GM18951 (cell line): Measurements from ENCODE around the gene RND2.

Experiments used
- POLR2A ChIP-seq: IDR thresholded peaks from 4 replicates; pipeline ENCODE4 v1.6.1; 2011; ENCODE audit warnings: mild to moderate bottlenecking; ENCODE audit not compliant: insufficient read length, insufficient read depth; ENCODE audit errors: extremely low read depth
- in situ Hi-C: fragments of 300-500 bp; cut with MboI; formaldehyde crosslinking; loops from one replicate; pipeline ENCODE4 v1.12.0; 2022; ENCODE audit warnings: low sequenced_read_pairs, mixed read lengths, inconsistent platforms; ENCODE audit not compliant: unreplicated experiment

Gene RND2

DNA sequence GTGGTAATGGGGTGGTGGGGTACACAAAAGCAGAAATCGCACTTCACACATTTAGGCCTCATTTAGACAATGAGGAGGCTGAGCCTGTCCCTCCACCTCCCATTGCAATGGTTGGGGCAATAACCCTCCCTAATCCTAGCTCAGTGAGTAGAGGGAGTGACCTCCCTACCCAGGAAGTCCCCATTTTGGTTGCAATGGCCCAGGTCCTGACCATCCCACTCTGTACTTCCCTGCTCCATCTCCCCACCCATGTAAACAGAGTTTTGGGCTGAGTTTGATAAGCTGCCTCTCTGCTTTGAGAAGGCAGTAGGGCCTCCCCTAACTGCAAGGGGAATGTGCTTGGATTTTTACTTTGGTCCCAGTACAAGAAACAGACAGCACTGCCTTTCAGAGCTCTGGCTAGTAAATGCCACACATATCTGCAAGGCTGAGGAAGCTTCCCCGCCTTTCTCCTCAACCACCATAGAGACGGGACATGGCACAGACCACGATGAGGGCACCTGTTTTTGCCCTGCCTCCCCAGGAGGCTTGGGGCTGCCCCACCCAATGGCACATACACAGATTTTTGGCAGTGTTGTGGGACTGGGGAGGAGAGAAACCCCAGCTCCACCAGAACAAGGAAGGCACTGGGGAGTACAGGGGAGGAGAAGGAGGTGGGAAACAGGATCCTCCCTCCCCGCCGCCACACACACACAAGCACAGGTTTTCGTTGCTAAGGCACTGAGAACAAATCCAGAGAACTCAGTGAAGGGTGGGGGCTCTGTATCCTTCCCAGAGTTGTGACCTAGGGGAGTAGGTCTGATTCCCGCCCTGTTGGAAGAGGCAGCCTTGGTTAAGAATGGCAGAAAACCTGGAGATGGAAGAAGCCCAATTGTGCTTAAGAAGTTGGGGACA, 10.1 kb upstream of the RND2 start:
- TF ChIP-seq POLR2A, result no peak
- in situ Hi-C loops, result no loop called here

- in situ Hi-C loops, result no loop called here
- TF ChIP-seq POLR2A, result no peak
Measured at GRCh38 chr17:43015579-43015978, 9.5 kb upstream of the RND2 start.

DNA sequence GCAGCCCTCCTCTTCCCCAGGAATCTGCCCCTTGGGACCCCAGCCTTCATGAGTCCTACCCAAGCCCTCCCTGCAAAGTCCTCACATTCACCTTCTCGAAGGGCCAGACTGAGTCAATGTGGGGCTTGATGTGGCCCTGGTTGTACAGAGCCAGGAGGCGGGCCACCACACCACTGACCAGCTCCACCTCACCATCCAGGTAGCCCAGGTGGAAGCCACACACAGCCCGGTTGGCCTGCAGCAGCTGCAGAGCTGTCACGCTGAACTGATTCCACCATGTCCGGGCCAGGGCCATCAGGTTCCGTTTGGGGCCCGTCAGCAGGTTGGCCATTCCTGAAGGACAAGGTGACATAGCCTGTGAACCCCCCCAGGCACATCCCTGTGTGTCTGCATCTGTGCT, 8.8 kb upstream of the RND2 start:
- TF ChIP-seq POLR2A, result no peak
- in situ Hi-C loops, result no loop called here

DNA sequence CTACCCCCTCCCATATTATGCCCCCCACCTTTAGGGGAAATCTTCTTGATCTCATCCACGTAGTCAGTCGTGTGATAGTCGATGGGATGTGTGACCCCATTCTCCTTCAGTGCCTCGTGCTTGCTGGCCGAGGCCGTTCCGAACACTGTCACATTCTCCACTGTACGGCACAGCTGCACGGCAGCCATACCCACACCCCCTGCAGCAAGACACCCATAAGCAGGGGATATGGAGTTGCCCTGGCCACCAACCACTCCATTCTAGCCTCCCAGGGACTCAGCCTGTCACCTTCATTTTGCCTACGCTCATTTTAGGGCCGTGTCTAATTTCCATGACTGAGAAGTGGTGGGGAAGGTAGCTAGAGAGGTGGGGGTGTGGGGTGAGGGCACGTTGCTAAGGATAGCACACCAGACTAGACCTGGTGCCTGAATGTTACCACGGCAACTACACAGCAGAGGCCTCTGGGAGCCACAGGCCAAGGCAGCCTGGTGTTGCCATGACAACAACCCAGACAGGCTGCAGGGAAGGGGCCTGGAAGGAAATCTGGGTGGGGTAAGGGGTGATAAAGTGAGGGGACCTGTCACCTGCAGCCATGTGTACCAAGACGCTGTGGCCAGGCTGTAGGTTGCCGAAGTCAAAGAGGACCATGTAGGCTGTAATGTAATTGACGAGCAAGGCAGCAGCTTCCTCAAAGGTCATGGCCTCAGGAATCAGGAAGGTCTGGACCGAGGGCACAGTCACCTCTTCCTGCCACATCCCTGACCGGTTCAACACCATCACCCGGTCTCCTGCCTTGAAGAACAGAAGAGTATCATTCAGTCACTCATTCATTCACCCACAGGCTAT, 6.8 kb upstream of the RND2 start:
- in situ Hi-C loops, result no loop called here
- no peak for TF ChIP-seq POLR2A

DNA sequence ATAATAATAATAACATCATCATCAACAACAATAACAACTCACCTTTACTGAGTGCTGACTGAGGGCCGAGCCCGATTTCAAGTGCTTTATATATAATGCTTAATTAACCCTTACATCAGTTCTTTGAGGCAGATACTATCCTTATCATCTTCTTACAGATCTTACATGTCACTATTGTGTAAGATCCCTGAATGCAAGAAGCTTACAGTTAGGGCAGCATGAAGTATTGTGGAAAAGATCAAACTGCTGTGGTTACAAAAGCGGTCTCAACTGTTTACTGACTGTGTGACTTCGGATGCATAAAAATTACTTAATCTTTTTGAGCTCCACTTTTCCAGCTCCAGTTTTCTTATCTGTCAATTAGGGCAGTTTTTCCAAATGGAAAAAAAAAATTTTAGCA, 6.1 kb upstream of the RND2 start:
- in situ Hi-C loops, result no loop called here
- no peak for TF ChIP-seq POLR2A

GRCh38 chr17:43019418-43019817, 5.6 kb upstream of the RND2 start:
- in situ Hi-C loops, result no loop called here
- TF ChIP-seq POLR2A, result no peak

GRCh38 chr17:43020030-43020621, 4.9 kb upstream of the RND2 start:
- in situ Hi-C loops, result no loop called here
- no peak for TF ChIP-seq POLR2A

DNA sequence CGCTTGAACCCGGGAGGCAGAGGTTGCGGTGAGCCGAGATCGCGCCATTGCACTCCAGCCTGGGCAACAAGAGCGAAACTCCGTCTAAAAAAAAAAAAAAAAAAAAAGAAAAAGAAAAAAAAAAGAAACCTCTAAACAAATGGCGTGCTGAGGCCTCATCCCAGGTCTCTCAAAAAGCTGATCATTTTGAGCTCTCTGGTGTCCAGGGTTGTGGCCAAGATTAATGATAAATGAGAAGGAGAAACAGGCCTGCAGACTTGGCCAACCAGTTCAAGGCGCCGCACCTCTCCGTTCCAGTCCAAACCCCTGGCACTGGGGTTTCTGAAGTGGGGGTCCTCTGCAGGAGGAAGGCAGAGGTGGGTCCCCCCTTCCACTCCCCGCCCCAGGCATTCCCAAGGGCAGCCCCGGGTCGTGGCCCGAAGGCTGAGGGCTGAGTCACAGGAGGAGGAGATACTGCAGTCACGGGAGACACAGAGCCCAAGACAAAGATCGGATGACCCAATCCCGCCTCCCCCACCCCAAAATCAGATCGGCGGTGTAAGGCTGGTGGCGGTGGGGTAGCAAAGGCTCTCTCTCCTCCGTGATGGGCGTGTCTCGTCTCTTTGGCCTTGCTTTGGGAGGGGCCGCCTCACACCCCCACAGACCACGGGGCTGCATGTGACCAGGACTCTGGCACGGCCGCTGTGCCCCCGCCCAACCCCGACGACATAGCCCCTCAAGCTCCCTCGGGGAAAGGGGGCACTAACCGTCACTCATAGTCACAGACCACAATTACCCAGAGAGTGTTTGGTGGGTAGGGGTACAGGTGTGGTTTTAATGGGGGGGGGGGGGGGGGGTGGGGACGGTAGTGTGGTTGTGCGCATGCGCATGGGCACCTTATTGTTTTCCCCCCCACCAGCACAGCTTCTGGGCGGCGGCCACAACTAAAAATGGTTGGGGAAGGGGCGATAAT, 4.0 kb upstream of the RND2 start:
- no peak for TF ChIP-seq POLR2A
- in situ Hi-C loops, result no loop called here

DNA sequence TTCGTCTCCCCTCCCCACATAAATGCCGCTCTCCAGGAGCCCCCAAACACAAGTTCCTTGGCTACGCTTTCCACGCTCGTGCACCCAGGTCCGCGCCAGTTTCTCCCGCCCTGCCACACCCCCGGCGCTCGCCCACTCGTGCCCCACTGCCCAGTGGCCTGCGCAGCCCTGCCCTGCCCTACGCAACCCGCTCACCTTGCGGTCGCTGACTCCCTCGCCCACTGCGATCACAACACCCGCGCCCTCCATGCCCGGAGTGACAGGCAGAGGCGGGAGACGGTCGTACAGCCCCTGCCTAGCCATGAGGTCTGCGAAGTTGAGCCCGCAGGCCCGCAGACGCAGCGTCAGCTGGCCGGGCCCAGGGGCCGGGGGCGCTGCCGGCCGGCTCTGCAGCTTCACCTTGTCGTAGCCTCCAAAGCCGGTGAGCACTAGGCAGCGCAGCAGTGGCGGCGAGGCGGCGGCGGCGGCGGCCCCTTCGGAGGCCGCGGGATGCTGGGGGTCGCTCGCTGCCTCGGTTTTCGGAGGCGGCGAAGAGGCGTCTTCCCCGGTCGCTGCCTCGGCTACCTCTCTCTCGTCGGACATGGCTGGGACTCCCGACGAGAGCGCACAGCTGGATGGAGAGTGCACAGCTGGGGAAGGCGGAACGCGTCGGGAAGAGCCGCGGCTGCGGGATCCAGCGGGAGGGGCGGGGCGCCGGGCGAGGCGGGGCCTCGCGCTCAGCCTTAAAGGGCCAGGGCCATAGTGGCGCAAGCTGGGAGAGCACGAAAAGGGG, 3.1 kb upstream of the RND2 start, which contains the start of gene VAT1:
Gene VAT1 (minus strand): TSS at position 645 of the 772 bp plus-strand sequence. CDS start 63 bp downstream, at position 582.
- in situ Hi-C loops, result no loop called here
- TF ChIP-seq POLR2A, result peak; percentile 23

DNA sequence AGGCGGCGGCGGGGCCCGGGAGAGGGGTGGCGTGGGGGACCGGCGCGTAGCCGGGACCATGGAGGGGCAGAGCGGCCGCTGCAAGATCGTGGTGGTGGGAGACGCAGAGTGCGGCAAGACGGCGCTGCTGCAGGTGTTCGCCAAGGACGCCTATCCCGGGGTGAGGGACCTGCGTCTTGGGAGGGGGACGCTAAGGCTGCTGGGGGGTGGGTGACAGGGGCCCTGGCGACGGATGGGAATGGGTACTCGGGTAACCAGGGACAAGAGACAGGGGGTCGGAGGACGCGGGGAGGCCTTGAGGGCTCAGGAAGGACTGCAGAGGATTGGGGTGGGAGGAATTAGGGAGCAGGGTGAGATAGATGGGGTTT, 243 bp downstream of the RND2 start:
- in situ Hi-C loops, result loop anchor here (25.0 kb wide), 1 partner anchor 287 kb away; no protein-coding TSS in a partner anchor
- no peak for TF ChIP-seq POLR2A

DNA sequence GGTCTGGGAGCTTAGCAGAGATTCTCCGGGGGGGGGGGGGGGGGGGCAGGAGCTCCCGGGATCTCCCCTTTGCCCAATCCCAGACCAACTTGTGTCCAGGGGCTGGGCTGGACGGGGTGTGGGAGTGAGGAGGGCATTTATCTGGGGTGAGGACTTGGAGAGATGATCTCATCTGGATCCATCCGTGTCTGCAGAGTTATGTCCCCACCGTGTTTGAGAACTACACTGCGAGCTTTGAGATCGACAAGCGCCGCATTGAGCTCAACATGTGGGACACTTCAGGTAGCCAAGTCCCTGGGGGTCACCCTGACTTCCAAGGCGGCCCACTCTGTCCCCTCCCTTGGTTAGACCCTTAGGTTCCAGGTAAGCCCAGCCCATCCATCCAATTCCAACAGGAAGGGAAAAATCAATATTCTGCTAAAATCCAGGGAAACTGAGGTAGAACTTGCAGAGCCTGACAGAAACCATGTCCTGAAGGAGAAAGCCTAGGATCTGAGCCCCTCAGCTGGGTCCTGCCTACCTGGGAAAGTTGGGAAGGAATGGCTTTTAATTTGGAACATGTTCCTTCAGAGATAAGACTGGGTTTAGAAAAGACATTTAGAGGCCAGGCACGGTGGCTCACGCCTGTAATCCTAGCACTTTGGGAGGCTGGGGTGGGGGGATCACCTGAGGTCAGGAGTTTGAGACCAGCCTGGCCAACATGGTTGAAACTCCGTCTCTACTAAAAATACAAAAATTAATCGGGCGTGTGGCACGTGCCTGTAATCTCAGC, 921 bp downstream of the RND2 start:
- in situ Hi-C loops, result loop anchor here (25.0 kb wide), 1 partner anchor 286 kb away; no protein-coding TSS in a partner anchor
- TF ChIP-seq POLR2A, result no peak

DNA sequence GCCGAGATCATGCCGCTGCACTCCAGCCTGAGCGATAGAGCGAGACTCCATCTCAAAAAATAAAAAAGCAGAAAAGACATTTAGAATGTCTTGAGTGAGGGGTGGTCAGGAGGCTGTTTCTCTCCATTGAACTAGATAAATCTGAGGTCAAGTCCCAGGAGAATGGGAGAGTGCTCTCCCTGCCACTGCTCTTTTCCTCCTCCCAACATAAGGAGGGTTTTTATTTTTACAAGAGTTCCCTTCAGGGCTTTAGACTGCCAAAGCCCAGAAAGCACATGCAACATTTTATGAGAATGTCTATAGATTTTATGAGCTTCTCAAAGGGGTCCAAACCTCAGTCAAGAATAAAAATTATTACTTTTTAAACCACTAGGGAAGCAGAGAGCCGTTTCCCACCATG, 1.6 kb downstream of the RND2 start:
- TF ChIP-seq POLR2A, result no peak
- in situ Hi-C loops, result loop anchor here (25.0 kb wide), 1 partner anchor 286 kb away; no protein-coding TSS in a partner anchor
